Right renal pelvis (tissue), 4 donors: Measurements from ENCODE around the gene ODF2L. TPM values are rescaled to one million over a fixed set of nuclear protein-coding genes. Genes with fewer than 3 reads are reported as not detected.
"Not testable (repeated sequence)": the region's sequence is repeated elsewhere in the genome, so short reads cannot be mapped to it uniquely, and the experiment has no call there.

Experiments
- DNase-seq, 4 donors: peaks; one replicate each; pipeline ENCODE4 v3.0.0-alpha.2; 2013; ENCODE audit warnings: low read depth in 4 of 4, low spot score in 3 of 4, missing footprints in 1 of 4
- polyA plus RNA-seq, 4 donors: library from polyadenylated mRNA; unstranded; fragments of 120-200 nt; gene quantifications; one replicate each; pipeline ENCODE4 v1.2.1, GENCODE V29; 2013; ENCODE audit not compliant: insufficient read length in 4 of 4

ODF2L gene
- polyA plus RNA-seq, 4 donors: 46.2 to 63.1 (median 53.6) TPM

GRCh38 chr1:86387916-86388627, 8.1 kb downstream of the ODF2L start:
- DNase-seq: no peak

DNA sequence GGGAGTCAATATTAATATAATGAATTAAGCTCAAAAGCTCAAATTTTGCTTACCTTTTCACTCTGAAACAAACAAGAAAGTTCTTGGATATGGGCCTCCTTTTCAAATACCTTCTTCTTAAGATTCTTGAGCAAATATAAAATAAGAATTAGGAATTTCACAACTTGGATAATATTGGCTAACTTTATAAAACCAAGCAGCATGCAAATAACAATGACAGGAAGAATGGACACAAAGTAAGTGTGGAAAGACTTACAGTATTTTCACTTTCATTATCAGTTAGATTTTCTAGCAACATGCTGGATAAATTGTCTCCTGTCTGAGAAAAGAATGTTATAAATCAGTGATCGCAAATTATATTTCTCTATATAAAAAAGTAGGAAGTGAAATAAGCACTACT, 13.2 kb downstream of the ODF2L start:
- DNase-seq: no peak

DNA sequence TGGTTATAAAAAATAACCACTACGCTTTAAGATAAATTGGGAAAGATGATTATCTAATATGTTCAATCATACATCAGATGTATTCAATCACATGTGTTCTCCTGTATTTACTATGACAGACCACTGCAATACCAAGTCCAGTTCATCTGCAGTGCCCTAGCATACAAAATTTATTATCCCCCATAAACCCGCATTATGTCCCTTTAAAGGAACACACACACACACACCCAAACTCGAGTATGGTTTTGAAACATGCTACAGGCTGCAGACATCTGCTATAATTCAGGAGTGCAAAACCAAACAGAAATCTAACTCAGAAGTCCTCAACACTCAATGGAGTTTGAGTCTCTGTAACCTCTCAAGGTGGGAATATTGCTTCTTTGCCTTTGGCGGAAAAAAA, 14.9 kb downstream of the ODF2L start:
- no peak for DNase-seq

DNA sequence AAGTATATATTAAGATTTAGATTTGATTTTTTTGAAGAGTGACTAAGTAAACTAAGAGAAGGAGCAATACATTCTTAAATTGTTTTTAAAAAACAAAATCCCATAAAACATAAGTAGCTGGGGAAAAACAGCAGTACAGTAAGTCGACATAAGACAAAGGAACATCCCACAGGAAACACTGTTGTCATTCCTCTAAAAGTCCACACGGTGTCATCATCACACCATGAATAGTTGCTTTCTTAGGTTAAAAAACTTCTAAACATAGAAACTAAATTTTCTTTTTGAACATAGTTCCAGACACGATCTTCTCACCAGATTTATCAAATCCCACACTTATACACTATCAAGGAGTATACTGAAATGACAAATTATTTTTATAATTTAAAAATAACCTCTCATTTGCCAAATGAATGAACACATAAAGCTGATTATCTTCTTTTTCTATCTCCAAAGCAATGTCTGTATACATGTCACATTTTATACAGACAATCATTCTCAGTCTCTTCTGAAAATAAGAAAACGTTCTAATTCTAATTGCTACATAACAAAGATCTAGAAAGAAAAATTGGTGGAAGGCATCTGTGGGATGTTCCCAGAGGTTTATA, 15.8 kb downstream of the ODF2L start:
- DNase-seq: peak in 3 of 4 donors; percentile 32 to 54 (median 47)

- DNase-seq: no peak
Measured at GRCh38 chr1:86378813-86379212, 17.3 kb downstream of the ODF2L start.

DNA sequence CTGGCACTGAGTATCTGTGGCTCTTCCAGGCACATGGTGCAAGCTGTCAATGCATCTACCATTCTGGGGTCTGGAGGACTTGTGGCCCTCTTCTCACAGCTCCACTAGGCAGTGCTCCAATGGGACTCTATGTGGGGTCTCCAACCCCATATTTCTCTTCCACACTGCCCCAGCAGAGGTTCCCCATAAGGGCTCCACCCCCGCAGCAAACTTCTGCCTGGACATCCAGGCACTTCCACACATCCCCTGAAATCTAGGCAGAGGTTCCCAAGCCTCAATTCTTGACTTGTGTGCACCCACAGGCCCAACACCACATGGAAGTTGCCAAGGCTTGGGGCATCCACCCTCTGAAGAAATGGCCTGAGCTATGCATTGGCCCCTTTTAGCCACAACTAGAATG, 18.8 kb downstream of the ODF2L start:
- no peak for DNase-seq

GRCh38 chr1:86375688-86376087, 20.4 kb downstream of the ODF2L start:
- no peak for DNase-seq

GRCh38 chr1:86370601-86371022, 25.5 kb downstream of the ODF2L start:
- no peak for DNase-seq

- no peak for DNase-seq
Measured at GRCh38 chr1:86365896-86366295, 30.2 kb downstream of the ODF2L start.

DNA sequence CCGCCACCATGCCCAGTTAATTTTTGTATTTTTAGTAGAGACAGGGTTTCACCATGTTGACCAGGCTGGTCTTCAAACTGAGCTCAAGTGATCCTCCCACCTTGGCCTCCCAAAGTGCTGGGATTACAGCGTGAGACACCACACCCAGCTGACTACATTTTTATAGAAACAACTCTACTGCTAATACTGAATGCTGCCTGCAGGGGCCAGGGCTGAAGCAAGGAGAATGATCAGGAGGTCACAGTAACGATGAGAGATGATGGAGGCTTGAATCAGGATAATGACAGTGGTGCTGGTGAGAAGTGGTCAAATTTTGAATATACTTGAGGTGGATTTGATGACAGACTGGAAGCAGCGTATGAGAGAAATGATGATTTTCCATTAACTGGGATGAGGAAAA, 33.3 kb downstream of the ODF2L start:
- no peak for DNase-seq

GRCh38 chr1:86357796-86358195, 38.3 kb downstream of the ODF2L start:
- DNase-seq: no peak

- DNase-seq: no peak
Measured at GRCh38 chr1:86356247-86356646, 39.9 kb downstream of the ODF2L start.

- no peak for DNase-seq
Measured at GRCh38 chr1:86352086-86352485, 44.0 kb downstream of the ODF2L start.

DNA sequence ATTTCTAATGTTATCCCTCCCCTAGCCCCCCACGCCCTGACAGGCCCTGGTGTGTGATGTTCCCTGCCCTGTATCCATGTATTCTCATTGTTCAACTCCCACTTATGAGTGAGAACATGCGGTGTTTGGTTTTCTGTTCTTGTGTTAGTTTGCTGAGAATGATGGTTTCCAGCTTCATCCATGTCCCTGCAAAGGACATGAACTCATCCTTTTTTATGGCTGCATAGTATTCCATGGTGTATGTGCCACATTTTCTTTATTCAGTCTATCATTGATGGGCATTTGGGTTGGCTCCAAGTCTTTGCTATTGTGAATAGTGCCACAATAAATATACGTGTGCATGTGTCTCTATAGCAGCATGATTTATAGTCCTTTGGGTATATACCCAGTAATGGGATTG, 45.9 kb downstream of the ODF2L start:
- DNase-seq: not testable (repeated sequence)

- no peak for DNase-seq
Measured at GRCh38 chr1:86346388-86346787, 49.7 kb downstream of the ODF2L start.

DNA sequence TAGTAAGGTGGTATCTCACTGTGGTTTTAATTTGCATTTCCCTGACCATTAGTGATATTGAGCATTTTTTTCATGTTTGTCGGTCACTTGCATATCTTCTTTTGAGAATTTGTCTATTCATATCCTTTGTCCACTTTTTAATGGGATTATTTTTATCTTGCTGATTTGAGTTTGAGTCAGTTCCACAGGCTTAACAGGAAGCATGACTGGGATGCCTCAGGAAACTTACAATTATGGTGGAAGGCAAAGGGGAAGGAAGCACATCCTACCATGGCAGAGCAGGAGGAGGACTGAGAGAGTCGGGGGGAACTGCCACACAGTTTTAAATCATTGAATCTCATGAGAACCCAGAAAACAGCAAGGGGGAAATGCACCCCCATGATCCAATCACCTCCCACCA, 51.1 kb downstream of the ODF2L start:
- DNase-seq: no peak

DNA sequence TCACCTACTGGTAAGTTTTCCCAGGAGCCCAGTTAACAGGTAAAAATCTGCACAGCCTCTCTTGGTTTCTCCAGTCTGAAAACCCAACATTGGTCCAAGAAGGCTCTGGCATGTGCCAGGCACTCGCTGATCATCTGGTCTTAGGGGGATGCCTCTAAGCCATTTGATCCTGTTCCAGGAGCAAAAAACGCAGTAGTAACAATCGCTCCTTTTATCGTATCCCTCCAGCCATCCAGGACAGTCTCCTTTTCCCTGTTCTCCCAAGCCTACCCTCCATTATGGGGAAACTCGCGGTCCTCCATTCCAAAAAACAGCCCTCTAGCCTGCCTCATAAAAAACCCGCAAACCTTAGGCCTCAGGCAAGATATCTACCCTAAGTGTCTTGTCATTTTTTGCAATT, 56.2 kb downstream of the ODF2L start:
- DNase-seq: no peak

DNA sequence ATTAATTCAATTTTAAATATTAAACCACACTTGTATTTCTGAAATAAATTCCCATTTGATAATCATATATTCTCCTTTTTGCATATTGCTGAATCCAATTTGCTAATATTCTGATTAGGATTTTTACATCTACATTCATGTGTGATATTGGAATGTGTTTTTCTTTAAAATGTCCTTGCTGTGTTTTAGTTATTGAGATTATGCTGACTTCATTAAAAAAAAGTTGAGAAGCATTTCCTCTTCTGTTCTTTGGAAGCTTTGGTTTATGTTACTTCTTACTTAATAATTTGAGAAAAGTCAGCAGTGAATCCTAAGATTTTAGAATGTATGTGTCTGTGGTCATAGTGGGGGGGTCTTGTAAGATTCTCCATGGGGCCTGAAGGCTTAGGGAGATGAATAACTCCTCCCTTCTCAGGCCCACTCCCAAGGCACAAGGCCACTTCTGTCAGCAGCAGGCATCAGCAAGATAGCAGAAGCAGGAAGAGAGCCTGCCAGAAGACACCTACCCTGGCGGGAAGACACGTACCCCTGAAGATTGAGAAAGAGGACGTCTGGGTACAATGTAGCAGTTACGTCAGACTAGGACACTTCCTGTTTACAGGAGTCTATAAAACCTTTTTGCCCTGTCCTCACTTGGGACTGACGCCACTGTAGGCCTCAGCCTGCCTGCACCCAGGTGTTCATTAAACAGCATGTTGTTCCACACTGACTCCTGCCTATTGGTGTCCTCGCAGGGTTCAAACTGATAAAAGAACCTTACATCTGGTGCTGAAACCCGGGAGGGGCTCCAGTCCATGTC, 56.9 kb downstream of the ODF2L start:
- DNase-seq: no peak

DNA sequence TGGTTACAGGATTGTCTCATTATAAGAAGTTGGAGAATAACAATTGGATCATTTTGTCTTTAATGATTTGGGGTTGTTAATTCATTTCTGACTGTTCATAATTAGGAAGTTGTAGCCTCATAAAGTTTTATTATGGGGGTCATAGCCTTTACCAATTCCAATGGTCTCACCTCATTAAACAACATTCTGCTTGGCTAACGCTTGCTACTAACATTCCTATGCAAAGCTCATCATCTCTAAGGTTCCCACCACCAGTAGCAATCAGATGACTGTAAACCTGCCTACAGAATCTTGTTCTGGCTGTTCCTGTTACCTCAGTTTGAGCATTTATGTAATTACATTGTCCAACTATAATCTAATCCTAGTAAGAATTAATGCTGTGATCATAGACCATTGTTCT, 60.2 kb downstream of the ODF2L start:
- DNase-seq: peak in 3 of 4 donors; percentile 12 to 26 (median 13)

DNA sequence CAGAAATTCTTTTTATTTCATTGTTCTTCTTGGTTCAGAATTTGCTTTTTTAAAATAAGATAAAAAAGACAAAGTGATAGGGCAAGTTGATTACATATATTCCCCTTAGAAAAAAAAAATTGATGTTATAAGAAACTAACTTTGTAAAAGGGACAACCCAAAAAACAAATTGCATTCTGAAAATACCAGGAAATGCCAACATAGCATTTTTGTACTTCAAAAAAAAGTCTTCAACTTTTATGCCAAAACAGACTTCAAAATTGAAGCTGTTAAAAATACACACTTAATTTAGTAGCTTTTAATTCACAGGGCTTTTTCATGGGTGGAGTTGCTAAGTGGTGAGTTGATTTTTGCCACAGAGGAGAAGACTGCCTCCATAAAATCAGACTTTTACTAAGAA, 70.9 kb downstream of the ODF2L start:
- DNase-seq: no peak

DNA sequence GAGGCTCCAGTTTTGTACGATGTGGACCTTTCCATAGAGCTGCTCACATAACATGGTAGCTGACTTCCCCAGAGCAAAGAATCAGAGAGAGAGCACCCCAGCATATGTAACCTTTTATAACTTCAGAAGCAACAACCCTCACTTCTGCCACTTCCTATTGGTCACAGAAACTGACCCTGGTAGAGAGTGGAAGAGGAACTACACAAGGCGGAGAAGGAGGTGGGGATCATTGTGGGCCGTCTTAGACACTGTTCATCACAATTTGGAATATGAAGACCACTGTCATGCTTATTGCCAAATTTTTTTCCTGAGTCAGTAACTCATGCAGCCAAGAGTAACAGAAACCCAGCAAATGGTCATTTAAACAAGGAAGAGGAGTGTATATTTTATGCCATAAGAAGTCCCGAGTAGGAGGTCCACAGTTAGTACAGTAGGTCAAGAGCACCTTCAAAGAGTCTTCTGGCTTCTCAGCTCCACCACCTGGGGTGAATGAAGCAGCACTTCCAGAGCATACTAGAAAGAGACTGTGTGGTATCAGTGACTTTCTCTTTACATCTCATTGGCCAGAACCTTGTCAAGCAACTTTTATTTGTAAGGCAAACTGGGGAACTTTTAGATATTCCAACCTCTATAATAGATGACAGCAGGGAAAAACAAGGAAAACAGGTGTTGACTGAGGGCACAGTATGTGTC, 71.8 kb downstream of the ODF2L start:
- no peak for DNase-seq
